GM12878 (cell line): ENCODE measurements around the gene GPI.

Source experiments
- ATF7 ChIP-seq: fragments of 450-650 bp; IDR thresholded peaks from 2 replicates; pipeline ENCODE4 v1.6.1; 2016; ENCODE audit warnings: low read depth, mild to moderate bottlenecking
- CEBPB ChIP-seq, 2 experiments: fragments of 150-350 bp in 1 of 2; IDR thresholded peaks; 2 replicates each; pipeline ENCODE4 v1.6.1; 2012 to 2014; ENCODE audit warnings: low read depth in 2 of 2, low read length in 2 of 2, borderline replicate concordance in 1 of 2, inconsistent platforms in 1 of 2
- CTCF ChIP-seq, 3 experiments: IDR thresholded peaks in 2 of 3; conservative IDR thresholded peaks in 1 of 3; 2 replicates each; pipeline ENCODE4 v1.5.1; 2011; ENCODE audit warnings: low read depth in 3 of 3, low read length in 3 of 3, mild to moderate bottlenecking in 3 of 3, control low read depth in 2 of 3, moderate library complexity in 2 of 3, inconsistent platforms in 1 of 3, mixed read lengths in 1 of 3; ENCODE audit not compliant: control insufficient read depth in 2 of 3, insufficient read depth in 1 of 3; ENCODE audit errors: extremely low read depth in 1 of 3
- GATAD2B ChIP-seq: fragments of 450-650 bp; conservative IDR thresholded peaks from 2 replicates; pipeline ENCODE4 v1.6.1; 2017; ENCODE audit warnings: low read depth, mild to moderate bottlenecking, moderate library complexity
- HCFC1 ChIP-seq: fragments of 150-350 bp; IDR thresholded peaks from 2 replicates; pipeline ENCODE4 v1.6.1; 2014; ENCODE audit warnings: low read length
- MAX ChIP-seq: IDR thresholded peaks from 2 replicates; pipeline ENCODE4 v1.6.1; 2012; ENCODE audit warnings: low read depth, low read length, improper control_type of control experiment
- NKRF ChIP-seq: fragments of 450-650 bp; conservative IDR thresholded peaks from 2 replicates; pipeline ENCODE4 v1.6.1; 2017; ENCODE audit warnings: mild to moderate bottlenecking, moderate library complexity
- RAD21 ChIP-seq: IDR thresholded peaks from 2 replicates; pipeline ENCODE4 v1.6.1; 2011; ENCODE audit warnings: mild to moderate bottlenecking, low read depth, low read length, moderate library complexity; ENCODE audit not compliant: insufficient read depth
- REST ChIP-seq: IDR thresholded peaks from 2 replicates; pipeline ENCODE4 v1.6.1; 2012; ENCODE audit warnings: mild to moderate bottlenecking, low read depth, low read length
- RFX5 ChIP-seq: IDR thresholded peaks from 2 replicates; pipeline ENCODE4 v1.6.1; 2011; ENCODE audit warnings: low read depth, low read length, improper control_type of control experiment
- TARDBP ChIP-seq: IDR thresholded peaks from 2 replicates; pipeline ENCODE4 v1.6.1; 2016; ENCODE audit warnings: borderline replicate concordance
- ZBTB4 ChIP-seq: fragments of 450-650 bp; formaldehyde crosslinking; IDR thresholded peaks from 2 replicates; pipeline ENCODE4 v1.4.0; 2022; ENCODE audit warnings: mild to moderate bottlenecking, moderate library complexity

GRCh38 chr19:34317311-34317927, 47.6 kb upstream of the GPI start:
- TF ChIP-seq REST (no peak), CEBPB (IDR thresholded peaks at IDR 0.05; ENCODE audit: borderline replicate concordance in 1 of 2, low read depth in 2 of 2, low read length in 2 of 2) (no peak), NKRF (no peak), MAX (no peak), HCFC1 (no peak), TARDBP (no peak), CTCF (IDR thresholded peaks at IDR 0.05 in 2 of 3, conservative IDR thresholded peaks at IDR 0.05 in 1 of 3; ENCODE audit: control insufficient read depth in 2 of 3, extremely low read depth in 1 of 3, insufficient read depth in 1 of 3, low read depth in 3 of 3, low read length in 3 of 3) (no peak), ZBTB4 (no peak), RFX5 (no peak), ATF7 (no peak), GATAD2B (no peak), RAD21 (no peak)
